GM21381 (cell line): Measurements from ENCODE around the gene EEF1G.
"Not testable (repeated sequence)": the region's sequence is repeated elsewhere in the genome, so short reads cannot be mapped to it uniquely, and the experiment has no call there.

Experiments used
- ATAC-seq: cut with Tn5 transposase; IDR thresholded peaks from one replicate; pipeline ENCODE4 v1.9.1; 2021; ENCODE audit warnings: mild to moderate bottlenecking, moderate library complexity; ENCODE audit not compliant: unreplicated experiment

Gene EEF1G

DNA sequence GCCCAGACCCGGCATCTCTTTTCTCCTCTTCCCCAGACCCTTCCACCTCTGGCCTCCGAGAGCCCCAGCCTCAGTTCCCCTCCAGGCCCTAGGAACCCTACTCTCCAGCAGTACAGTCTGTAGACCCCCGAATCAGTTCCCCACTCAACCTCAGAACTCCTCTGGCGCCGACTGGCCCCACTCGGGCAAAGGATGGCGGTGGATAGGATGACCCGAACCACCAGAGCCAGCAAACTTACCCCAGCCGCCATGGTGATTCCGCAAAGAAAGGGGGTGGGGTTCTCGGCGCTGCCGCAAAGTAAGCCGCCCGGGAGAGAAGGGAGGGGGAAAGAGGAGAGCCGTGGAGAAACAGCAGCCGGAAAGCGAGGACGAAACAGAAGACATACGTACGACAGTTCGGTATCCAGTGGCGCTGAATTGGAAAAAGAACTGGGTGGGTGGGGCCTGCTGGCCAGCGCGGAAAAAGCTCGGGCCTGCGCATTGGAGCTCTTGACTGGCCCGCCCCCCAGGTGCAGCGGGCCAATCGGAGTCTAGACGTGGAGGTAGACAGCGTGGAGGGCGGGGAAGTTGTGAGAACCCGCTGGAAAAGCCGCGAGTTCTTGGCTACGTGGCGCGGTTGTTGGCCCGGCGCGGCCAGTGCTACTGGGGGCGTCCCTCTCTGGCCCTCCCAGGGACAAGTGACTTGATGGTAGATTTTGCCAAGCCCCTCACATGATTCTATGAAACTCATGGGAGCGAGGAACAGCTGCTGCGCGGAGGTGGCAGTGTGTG lies at the start of gene EEF1G:
EEF1G (minus strand) TSS at position 300 of the 771 bp plus-strand sequence; CDS start at position 251, 49 bp downstream.
- ATAC-seq, result peak; percentile 80

DNA sequence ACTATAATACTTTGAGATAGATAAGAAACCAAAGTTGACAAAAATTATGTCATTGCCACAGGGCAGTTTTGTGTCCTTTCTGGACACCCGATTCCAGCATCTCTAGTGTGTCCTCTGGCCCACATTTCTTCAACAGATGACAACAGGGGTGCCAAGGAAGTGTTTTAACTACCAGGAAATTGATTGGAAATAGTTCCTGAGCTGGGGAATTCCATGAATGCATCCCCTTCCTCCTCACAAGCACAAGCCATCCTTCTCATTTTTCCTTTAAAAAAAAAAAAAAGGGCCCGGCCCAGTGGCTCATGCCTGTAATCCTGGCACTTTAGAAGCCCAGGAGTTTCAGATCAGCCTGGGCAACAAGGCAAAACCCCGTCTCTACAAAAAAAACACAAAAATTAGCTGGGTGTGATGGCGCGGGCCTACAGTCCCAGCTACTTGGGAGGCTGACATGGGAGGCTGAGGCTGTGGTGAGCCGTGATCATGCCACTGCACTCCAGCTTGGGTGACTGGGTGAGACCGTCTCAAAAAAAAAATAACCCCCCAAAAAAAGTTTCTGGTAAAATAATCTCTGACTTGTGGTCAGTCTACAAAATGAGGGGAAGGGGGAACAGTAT lies 48.9 kb upstream of the EEF1G start:
- no peak for ATAC-seq

DNA sequence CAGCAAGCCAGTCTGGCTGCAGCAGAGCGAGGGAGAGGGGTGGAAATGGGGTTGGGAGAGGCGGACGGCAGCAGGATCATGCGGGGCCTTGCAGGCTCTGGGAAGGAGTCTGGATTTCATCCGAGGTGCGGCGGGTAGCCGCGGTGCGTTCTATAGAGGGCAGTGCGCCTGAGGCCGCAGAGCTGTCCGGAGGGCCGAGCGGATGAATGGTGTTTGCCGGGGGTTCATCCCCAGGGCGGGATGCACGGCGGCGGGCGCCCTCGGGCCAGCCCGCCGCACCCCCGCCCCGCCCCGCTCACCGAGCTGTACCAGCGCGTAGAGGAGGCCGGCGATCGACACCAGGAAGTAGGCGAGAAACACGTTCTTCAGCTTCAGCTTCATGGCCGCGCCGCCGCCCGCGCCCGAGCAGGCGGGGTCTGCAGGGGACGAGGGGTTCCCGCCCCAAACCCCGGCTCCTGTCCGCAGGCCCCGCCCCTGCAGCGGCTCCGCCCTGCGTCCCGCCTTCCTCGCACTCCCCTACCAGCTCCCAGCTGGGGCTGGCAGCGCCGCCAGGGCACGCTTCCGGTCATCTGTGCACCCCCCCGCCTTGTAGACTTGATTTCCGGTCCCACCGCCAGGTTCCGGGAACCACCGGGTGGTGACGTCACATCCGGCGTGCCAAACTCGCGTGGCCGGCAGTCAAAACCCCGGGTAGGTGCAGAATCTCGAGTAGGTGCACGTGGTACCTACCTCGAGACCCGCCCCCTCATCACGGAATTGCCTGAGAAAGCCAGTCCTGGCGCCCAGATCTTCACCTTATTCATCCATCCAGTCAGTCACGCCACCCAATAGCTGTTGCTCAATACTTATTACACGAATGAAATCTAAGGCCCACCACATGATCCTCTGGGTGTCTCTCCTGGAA lies 48.1 kb upstream of the EEF1G start, which contains the start of gene B3GAT3:
B3GAT3 (minus strand) TSS at position 420 of the 904 bp plus-strand sequence; CDS start at position 381, 39 bp downstream.
- peak; percentile 94 for ATAC-seq

DNA sequence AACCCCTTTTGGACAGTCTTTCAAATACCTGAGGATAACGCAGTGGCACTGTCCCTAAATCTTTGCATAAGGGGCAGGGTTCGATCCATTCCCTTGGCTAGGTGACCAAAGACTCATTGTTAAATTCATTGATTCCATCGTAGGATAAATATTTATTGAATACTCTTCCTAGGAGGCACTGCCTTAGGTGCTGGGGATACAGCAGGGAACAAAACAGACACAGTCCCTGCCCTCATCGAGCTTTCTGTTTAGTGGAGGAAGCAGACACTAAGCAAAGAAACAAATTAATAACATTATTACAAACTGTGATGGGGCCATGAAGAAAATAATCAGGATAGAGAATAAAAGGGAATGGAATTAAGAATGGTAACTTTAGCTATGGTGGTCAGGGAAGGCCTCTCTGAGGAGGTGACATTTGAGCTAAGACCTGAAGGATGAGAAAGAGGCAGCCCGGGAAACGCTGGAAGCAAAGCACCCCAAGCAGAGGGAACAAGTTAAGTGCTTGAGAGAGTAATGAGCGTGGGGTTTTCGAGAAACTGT lies 47.4 kb upstream of the EEF1G start:
- no peak for ATAC-seq

DNA sequence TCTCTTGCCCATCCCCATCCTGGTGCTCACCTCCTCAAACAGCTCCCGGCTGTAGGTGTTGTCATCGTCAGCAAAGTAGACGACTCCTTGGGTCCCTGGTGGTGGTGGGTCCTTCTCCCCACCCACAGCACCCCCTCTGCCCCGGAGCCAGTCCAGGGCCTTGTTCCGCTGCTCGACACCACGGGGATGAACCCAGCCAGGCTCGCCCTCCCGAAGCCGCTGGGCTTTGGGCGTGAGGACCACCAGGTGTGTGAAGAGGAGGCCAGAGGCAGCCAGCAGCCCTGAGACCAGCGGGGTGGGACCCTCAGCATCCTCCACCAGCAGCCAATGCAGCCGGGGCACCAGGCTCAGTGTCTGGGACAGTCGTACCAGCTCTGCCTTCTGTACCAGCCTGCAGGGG lies 43.3 kb upstream of the EEF1G start:
- not testable (repeated sequence) for ATAC-seq

DNA sequence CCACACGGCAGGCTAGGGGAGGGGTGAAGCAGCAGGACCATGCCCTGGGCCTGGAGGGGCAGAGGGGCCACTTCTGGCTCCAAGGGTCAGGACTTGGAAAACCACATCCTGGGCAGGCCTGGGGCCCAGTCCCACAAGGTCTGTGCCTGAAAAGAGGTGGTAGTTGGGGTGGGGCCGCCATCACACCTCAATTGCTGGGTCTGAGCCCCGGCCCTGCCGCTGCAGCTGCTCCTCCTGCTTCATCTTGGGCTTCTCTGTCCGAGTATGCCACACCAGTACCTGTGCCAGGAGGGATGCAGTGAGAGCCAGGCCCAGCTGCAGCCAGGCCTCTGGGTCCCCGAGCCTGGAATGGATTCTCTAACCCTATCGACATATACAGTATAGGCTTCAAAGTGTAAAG lies 41.8 kb upstream of the EEF1G start:
- no peak for ATAC-seq

DNA sequence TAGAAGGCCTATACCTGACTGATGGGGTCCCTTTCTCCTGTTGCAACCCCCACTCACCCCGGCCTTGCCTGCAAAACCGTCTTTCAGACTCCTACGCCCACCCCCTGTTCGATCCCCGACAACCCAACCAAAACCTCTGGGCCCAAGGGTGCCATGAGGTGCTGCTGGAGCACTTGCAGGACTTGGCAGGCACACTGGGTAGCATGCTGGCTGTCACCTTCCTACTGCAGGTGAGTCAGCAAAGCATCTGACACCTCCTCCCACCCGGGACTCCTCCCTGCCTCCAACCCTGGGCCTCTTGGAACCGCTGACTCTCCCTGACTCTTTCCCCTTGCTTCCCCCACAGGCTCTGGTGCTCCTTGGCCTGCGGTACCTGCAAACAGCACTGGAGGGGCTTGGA lies 40.6 kb upstream of the EEF1G start:
- ATAC-seq, result no peak

GRCh38 chr11:62613291-62613778 lies 39.6 kb upstream of the EEF1G start:
- no peak for ATAC-seq

DNA sequence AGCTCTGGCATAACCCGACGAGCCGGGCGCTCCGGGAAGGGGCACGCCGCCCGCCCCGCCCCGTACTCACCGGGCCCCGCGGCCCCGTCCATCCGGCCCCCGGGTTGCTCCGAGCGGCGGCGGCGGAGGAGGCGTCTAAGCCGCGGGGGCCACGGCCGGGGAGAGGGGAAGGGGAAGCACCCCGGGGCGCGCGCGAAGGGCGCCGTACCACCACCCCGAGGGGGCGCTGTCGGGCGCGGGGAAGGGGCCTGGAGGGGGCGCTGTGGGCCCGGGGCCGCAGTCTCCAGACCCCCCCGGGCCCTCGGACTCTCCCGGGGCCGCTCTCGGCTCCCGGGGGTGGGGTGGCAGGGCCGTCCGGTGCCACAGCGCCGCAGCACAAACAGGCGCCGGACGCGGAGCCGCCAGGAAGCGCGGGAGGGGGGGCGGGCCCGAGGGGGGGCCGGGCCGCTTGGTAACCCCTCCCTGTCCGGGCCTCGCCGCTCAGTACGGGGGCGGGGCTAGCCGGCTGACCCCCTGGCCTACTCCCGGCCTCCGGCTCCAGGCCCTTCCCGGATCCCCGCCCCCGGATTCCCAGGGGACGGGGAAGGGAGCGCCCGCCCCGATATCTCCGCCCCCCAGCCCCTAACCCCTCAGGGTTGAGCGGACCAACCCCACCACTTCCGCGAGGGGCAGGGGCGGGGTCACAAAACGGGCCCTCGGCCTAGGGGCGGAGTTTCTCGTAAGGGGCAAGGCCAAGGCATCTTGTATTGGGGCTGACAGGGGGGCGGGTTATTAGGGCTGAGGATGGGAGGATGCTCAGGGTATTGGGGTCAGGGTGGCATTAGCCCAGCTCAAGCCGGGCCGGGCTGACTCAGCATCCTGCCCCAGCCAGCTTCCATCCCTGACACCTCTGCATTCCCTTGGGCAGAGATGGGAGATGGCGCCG lies 38.9 kb upstream of the EEF1G start, which contains the start of the genes EML3 and ROM1:
EML3 (minus strand) TSS at position 410 of the 925 bp plus-strand sequence; CDS start at position 92, 318 bp downstream.
ROM1 (plus strand) TSS at position 892 of the 925 bp plus-strand sequence; CDS start at position 917, 25 bp downstream.
- ATAC-seq, result peak; percentile 70

GRCh38 chr11:62611705-62612365 lies 38.1 kb upstream of the EEF1G start:
- ATAC-seq, result no peak

DNA sequence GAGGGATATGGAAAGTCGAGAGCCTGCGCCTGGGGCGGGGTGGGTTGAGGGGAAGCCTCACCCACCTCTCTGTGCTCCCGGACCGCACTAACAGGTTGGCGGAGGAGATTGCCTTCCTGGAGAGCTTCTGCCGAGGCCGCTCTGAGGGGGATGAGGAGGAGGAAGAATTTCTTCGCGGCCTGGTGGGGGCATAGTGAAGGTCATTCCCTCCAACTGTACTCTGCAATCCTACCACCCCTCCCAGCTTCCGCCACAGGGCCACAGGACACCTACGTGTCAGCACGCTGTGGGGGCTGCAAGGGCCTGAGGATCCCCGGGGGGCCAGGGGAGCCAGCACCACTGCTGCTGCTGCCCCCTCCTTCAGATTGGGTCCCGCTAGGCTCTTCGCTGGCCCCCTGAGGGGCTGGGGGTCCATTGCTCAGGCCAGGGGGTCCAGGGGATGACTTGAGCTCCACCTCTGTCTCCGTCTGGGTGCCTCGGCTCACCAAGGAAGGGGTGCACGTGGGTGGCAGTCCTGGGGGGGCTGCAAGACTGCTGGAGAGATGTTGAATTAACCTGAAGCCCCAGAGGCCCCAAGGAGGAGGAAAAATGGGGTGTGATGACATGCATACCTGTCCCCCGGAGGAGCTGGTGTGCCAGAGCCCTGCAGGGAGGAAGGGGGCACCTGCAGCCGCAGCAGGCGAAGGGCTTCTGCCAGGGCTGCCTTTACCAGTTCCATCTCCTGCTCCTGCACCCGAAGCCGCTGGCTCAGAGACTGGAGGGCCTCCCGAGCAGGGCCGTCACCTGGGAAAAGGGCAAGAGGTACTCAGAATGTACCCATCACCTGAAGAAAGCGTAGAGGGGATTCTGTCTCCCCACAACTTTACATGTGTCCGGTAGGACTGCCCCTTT lies 37.4 kb upstream of the EEF1G start:
- ATAC-seq, result no peak

GRCh38 chr11:62610403-62610802 lies 36.7 kb upstream of the EEF1G start:
- no peak for ATAC-seq

DNA sequence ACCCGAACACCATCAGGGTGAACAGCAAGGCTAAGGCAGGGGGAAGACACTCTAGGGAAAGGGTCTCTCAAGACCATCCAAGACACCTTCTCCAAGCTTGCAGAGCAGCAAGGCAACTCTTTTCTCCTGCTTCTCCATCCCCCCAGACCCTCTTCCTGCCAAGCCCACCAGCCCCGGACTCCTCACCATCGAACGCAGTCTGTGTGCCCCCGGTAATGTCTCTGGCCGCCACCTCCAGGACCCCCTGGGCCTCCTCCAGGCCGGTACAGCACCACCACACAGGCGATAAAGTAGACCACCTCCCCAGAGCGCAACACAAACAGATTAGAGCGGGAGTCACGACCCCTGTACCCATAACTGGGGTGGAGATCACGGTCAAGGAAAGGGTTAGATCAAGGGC lies 35.1 kb upstream of the EEF1G start:
- ATAC-seq, result no peak

GRCh38 chr11:62607714-62608113 lies 34.0 kb upstream of the EEF1G start:
- no peak for ATAC-seq

DNA sequence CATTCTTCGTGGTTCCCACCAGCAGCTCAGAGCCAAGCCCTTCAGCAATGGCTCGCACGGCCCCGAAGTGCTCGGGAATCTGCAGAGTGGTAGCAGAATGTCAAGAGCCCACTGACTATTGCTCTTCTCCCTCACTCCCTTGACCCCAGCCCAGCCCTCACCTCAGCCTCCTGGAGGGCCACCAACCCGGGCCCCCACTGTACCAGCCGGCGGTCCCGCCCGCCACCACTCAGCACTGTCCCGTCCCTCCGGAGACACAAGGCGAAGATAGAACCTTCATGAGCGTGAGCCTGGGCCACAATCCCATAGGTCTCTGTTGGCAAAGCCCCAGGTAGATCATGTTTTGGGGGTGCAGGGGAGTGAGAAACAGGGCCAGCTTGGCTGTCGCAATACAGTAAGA lies 32.2 kb upstream of the EEF1G start:
- ATAC-seq, result no peak

DNA sequence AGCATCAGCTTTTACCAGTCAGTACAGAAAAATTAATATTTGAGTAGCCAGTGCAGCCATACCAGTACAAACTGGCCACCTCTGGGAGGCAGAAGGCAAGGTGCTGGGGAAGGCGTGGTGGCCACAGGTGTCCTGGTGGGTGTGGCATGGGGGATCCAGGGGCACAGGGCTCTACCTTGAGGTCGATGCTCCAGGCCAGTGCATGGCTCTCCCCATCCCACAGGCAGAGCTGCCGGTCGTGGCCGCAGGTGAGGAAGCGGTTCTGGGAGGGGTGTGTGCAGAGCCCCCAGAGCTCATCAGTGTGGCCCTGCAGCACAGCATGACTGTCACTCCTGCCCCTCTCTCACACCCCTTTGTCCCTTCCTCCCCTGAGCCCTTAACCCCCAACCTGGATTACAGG lies 31.8 kb upstream of the EEF1G start:
- ATAC-seq, result no peak

DNA sequence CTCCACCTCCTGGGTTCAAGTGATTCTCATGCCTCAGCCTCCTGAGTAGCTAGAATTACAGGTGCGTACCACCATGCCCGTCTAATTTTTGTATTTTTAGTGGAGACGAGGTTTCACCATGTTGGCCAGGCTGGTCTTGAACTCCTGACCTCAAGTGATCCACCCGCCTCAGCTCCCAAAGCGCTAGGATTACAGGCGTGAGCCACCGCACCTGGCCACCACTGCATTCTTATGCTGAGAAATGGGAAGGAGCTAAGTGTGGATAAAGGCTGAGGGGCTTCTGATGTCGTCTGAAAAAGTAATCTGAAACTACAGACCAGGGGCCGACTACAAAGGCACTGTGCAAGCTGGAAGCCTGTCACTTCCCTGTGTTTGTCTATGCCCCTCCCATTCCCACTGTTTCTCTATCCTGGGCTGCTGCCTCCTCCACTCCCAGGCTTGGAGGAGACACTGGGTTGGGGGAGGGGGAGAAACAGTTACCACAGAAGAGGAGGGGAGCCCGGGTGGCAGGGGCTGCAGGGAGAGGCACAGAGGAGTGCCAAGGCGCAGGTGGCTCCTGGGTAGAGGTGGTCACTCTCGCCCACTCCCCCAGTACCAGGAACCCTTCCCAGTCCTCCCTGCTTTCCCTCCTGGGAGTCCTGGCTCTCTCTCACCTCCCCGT lies 30.9 kb upstream of the EEF1G start:
- no peak for ATAC-seq
